Measurements from ENCODE around the gene ST3GAL6. TPM values are rescaled to one million over a fixed set of nuclear protein-coding genes. Genes with fewer than 3 reads are reported as not detected.

ST3GAL6 gene
- total and polyA plus RNA-seq, 2 of the 13 experiments (the other 11 are each of a cell fraction or from before 2014, with no cell fraction given): 17.5 to 23.2 TPM

DNA sequence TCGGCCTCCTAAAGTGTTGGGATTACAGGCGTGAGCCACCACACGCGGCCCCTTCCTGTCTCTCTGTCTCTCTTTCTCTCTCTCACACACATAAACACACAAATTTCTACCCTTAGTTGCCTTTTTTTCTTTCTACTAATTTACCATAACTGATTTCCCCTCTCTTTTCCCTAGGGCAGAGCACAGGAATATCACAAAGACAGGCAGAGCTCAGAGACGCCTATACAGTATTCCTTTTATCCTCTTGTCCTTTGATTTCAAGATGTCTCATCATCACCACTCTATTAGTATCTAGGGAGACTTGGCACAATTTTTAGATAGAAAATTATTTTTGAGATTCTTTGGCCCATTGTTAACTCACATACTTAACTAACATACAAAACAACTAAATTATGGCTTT lies 25.8 kb upstream of the ST3GAL6 start (continued):
- TF ChIP-seq POLR2G (IDR thresholded peaks at IDR 0.05; ENCODE audit: low read depth, low read length): no peak
- TF ChIP-seq, protein P1, sequence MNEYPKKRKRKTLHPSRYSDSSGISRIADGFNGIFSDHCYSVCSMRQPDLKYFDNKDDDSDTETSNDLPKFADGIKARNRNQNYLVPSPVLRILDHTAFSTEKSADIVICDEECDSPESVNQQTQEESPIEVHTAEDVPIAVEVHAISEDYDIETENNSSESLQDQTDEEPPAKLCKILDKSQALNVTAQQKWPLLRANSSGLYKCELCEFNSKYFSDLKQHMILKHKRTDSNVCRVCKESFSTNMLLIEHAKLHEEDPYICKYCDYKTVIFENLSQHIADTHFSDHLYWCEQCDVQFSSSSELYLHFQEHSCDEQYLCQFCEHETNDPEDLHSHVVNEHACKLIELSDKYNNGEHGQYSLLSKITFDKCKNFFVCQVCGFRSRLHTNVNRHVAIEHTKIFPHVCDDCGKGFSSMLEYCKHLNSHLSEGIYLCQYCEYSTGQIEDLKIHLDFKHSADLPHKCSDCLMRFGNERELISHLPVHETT (CRISPR knock-in tag; conservative IDR thresholded peaks at IDR 0.05): no peak

GRCh38 chr3:98739266-98739665 lies 23.9 kb upstream of the ST3GAL6 start:
- no peak for DNase-seq (ENCODE audit: low spot score)
- ChIA-PET CTCF (ENCODE audit: low intra/inter-chr PET ratio, low total read pairs) (no interaction called here), POLR2A (no interaction called here)
- H3K9ac ChIP-seq (ENCODE audit: insufficient read depth, low read depth, low read length): no peak overlapping the region
- H3K4me2 ChIP-seq (ENCODE audit: low read depth, low read length): no peak overlapping the region
- BruUV-seq (replicated peaks): TSS peak; percentile 5
- H3K27me3 ChIP-seq (ENCODE audit: control insufficient read depth in 1 of 2, insufficient read depth in 2 of 2, low read length in 2 of 2): no peaks in the 10 kb centered on the region
- H3K4me1 ChIP-seq (ENCODE audit: insufficient read depth, low read length): peaks cover 75% of the 10 kb centered on the region
- peaks cover 5% of the 10 kb centered on the region; the same call in 1 of the 2 replicates for H4K20me1 ChIP-seq (ENCODE audit: insufficient read depth, low read length)
- no peak overlapping the region for H2AFZ ChIP-seq (ENCODE audit: low read length)
- H3K9me3 ChIP-seq (ENCODE audit: low read length): no peaks in the 10 kb centered on the region
- TF ChIP-seq ZNF761 (CRISPR knock-in tag; conservative IDR thresholded peaks at IDR 0.05) (no peak), ZNF839 (CRISPR knock-in tag; IDR thresholded peaks at IDR 0.05; ENCODE audit: borderline replicate concordance) (no peak), ZZZ3 (CRISPR knock-in tag; IDR thresholded peaks at IDR 0.05; ENCODE audit: borderline replicate concordance) (no peak), ZKSCAN5 (CRISPR knock-in tag; IDR thresholded peaks at IDR 0.05) (no peak), PAWR (CRISPR knock-in tag; IDR thresholded peaks at IDR 0.05; ENCODE audit: borderline replicate concordance) (no peak), REXO4 (CRISPR knock-in tag; IDR thresholded peaks at IDR 0.05; ENCODE audit: borderline replicate concordance) (no peak), ZBTB4 (CRISPR knock-in tag; IDR thresholded peaks at IDR 0.05; ENCODE audit: borderline replicate concordance) (no peak), HNRNPL (IDR thresholded peaks at IDR 0.05; ENCODE audit: low read depth, low read length) (no peak), ZNF552 (CRISPR knock-in tag; IDR thresholded peaks at IDR 0.05; ENCODE audit: borderline replicate concordance) (no peak)
- no peak for ATAC-seq
- peaks cover 79% of the 10 kb centered on the region for H3K79me2 ChIP-seq (ENCODE audit: insufficient read depth, low read length)
- peaks cover 0 to 10% of the 10 kb centered on the region in 2 experiments; a peak in 2 of 5 replicates for H3K36me3 ChIP-seq (replicated peaks in 1 of 2; ENCODE audit: control insufficient read depth in 1 of 2, insufficient read depth in 2 of 2, low read length in 2 of 2)
- no peak overlapping the region for H3K4me3 ChIP-seq (replicated peaks in 1 of 3; ENCODE audit: insufficient read depth in 1 of 3, low read depth in 2 of 3, low read length in 3 of 3)
- H3K27ac ChIP-seq (ENCODE audit: extremely low read length, insufficient read depth, low read length): no peak overlapping the region
- intact Hi-C loops (cut with micrococcal nuclease; ENCODE audit: unreplicated experiment) (no loop called here), in situ Hi-C loops (cut with HindIII; ENCODE audit: extremely low pct_ligation_motif_present, low pct_unique_long_range_greater_than_20kb) (no loop called here)
- FAIRE-seq: no peak
